DMS79 treated with DMSO at 0.1 percent for 48 hours (cell line): ENCODE data around the gene RBMS3.
"Not testable (repeated sequence)": the region's sequence is repeated elsewhere in the genome, so short reads cannot be mapped to it uniquely, and the experiment has no call there.

ENCODE experiments used
- DNase-seq: peaks from one replicate; lab custom pipeline; 2025; lab: John Stamatoyannopoulos, UW

RBMS3 gene

DNA sequence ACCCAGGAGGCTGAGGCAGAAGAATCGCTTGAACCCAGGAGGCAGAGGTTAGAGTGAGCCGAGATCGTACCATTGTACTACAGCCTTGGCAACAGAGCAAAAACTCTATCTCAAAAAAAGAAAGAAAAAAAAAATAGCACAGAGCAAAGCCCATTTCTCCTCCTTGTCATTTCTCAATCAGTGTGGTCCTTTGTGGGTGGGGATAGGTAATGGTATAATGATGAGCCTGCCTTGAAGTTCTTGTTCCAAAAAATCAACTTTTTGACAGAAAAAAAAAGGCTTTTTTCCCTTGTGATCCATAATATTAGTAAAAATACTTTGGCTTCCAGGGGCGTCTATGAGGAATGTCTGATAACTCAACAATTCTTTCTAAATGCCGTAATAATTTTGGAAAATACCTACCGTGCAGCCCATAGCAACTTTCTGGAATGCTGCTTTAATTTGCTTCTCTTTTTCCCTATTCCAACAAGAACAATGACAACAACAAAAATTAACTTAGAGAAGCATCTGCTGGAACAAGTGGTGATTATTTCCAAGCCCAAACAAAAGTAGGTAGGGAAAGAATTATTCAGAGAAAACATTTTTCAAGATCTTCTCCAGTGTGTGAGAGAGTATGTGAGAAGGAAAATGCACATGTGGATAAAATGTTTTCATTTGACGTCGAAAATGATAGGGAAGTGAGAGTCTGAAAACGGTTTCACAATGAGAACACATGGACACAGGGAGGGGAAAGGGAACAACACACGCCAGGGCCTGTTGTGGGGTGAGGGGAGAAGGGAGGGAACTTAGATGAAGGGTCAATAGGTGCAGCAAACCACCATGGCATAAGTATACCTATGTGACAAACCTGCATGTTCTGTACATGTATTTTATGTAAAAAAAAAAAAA is 337.8 kb downstream of the RBMS3 start:
- no peak for DNase-seq

DNA sequence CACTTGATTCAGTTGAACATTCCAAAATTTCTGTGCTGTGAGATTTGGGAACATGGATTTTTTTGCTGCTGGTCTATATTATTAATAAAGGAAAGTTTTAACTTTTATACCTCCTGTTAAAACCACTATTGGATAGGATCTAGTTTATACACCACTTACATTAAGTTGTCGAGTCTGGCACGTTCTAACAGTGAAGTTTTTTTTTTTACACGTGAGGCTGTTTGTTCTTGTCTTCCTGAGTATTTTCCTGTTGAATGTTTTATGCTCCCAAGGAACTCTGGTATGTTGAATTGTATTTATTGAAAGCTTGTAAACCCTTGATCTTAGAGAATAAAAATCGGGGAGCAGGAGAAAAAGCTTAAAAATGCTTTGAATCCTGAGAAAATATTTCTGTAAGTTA is 338.8 kb downstream of the RBMS3 start:
- DNase-seq: no peak

DNA sequence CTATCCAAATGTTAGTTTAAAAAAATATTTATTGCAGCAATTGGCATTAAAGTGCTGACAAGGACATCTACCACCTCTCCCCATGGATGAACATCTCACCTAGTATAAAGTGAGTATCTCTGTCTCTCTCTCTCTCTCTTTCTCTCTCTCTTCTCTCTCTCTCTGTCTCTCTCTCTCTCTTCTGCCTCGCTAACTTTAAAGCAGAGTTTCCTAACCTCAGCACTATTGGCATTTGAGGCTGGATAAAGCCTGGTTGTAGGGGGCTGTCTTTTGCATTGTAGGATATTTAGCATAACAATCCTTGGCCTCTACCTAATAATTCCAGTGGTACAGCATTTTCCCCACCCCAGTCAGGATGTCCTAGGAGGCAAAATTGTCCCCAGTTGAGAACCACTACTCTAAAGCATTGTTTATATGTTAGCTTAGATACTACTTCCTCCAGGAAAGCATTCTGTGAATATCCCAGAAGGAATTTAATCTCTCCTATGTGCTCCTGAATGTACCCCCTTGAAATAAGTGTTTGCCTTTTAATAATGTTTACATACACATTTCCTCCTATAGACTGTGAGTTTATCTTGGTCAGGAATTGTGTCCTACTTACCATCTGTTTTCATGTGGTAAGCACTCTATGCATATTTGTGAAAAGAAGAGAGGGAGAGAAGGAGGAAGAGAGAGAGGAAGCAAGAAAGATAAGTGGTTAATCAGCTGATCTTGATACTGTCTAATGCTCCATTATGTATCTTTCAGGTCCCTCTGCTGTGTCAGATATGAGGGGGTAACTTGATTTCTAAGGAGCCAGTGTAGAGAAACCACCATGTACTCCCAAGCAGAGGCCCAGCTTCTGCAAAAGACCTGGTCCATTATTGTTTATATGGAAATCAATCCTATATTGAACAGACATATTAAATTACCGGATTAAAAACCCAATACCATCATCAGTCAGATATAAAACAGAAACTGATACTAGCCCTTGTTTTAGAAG is 346.6 kb downstream of the RBMS3 start:
- no peak for DNase-seq

DNA sequence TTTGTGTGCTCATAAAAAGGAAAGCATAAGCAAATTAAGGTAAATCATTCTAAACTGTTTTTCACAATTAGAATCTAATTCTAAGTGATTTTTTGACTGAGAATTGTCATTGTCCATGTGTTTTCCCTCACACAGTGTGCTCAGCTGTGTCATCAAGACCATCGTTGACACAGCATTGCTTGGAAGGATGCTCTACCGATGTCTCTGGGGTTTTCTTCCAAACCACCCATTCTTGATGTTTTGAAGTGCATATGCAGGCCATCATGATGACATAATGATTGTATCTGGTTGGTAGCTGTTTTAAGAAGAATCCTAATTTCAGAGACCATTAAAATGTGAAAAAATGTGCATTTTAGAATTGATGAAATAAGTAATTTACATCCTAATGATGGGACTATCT is 347.9 kb downstream of the RBMS3 start:
- no peak for DNase-seq

DNA sequence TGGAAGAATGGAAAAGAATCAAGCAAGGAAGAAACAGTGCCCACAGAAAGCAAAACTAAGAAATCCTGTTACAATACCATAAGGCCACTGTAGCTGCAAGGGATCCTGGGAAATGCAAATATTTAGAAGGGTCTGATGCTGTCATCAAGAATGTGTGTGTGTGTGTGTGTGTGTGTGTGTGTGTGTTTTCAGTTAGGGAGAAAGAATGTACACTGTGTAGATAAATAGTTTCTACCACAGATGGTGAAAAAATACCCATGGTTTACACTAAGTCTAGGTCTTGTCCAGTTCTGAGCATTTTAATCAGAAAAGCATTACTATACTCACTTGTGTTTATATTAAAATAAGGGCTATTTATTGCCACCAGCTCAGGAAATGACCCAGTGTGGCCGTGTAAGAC is 355.0 kb downstream of the RBMS3 start:
- no peak for DNase-seq

DNA sequence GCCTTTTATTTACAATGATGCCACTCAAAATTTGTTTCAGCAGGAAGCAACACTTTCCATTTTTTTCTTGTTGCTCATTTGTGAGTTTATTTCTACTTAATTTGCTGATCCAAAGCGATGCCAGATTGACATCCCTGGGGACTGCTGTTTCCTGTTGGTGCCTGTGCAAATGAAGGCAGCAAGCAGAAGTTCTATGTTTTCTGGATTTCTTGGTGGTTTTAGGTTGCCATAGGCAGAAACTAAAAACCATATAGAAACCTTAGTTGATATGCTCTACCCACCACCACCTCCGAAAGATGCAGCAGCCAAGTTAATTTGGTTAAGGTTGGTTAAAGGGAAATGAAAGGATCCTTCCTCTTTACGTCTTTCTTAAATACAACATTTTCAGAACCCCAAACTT is 356.2 kb downstream of the RBMS3 start:
- DNase-seq: no peak

DNA sequence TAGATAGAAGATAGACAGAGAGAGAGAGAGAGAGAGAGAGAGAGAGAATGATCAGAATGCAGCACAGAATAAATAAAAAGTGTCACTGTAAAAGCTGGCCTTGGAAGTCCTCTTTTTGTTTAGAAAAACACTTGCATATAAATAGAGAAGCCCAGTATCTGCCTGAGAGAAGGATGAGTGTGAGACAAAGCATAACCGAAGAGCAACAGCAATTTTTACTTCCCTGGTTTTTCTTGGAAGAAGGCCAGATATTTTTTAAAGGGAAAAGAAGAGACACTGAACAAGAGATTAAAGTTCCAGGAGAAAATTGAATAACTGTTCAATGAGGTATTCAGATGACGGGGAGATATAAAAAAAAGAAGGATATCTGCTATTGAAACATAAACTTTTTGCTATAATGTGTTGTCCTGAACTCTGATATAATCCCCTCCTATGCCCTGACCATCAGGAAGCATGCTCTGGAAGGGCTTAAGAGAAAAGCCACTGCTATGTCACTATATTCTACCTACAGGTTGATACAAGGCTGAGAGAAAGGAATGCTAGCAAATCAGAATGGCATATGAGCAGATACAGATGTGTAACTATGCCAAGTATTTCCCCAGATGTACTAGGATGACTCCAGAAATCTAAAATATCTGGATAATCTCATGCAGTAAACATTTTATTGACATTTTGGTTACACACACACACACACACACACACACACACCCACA is 358.9 kb downstream of the RBMS3 start:
- no peak for DNase-seq

DNA sequence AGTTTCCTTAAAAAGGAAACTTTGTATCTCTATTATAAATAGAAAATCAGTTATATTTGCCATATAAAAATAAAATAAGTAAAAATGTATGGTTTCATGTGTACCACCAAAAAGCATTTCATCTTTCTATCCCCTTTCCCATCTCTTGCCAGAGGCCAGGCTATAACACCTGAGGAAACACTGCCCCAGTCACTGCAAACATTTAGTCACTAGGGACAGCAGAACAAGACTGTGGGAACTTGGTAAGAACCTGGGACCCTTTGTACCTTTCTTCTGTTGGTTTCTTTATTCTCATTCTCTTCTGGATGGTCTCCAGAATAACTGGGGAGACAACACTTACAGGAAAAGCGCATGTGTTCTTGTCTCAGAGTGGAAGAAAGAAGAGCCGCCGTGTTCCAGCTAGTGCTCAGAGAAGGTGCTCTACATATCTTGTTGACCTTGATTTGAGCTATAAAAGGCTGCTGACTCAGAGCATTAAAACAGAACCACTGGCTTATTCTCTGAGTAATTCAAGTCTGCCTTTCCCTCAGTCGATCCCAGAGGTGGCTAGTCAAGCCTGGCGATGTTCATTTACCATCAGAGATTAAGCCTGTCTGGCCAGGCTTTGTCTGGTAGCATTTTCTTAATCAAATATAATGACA is 361.6 kb downstream of the RBMS3 start:
- no peak for DNase-seq

DNA sequence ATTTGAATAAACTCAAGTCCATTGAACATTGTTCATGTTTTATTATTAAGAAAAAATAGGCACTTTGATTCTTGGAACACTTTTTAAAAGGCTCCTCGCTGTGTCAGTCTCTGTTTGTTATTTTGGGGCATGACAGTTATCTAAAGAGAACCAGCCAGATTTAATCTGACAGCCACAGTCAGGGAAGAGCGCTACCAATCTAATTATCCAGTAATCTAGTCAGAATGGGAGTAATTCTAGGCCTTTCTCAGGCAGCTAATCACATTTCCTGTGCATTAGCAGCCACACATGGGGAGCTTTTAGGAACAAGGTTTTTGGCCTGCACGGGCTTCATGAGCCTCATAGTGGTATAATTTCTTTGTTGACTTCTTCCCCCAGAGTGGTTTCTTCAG is 362.2 kb downstream of the RBMS3 start:
- no peak for DNase-seq

DNA sequence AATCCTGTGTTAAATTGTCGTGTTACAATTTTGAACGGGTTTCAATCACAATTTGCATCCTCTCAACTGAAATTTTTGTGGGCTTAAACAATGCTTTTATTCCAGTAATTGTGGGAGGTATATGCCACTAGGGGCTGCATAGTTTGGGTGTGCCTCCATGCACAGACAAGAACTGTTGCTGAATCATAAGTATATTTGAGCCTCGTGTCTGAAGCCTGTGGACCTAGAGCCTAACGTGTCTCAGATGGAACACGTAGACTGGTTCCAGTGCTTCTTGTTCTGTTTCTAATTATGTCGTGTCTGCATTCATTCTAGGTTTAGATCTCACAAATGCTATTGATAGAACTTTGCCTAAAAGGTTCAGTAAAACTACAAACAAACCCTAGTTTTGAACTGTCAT is 363.4 kb downstream of the RBMS3 start:
- DNase-seq: no peak

DNA sequence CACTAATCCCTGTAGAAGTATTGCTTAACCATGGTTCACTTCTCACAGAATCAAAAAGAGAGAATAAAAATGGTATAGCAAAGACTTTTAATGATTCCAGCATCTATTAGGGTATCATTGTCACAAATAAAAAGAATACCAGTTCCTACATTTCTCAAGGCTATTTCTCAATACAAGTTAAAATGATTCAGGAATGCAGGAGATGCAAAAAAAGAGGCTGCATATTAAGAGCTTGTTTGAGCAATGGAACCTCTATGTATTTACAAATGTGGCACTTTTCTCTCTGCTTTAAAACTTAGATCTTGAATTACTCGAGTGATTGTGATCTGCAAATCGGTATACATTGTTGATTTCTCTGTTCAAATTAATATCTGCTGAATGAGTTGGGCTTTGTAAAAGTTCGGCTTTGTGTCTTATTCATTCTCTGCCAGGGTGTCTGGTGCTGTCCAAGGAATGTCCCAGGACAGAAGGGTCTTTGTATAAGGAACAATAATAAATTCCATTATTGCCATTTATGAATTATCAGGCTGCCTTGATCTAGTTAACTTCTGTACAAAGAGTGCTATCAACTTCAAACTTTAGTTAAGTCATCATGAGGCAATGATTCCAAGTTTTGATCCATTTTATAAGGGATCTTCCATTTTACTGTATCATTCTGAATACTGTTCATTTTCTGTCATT is 364.2 kb downstream of the RBMS3 start:
- DNase-seq: no peak

DNA sequence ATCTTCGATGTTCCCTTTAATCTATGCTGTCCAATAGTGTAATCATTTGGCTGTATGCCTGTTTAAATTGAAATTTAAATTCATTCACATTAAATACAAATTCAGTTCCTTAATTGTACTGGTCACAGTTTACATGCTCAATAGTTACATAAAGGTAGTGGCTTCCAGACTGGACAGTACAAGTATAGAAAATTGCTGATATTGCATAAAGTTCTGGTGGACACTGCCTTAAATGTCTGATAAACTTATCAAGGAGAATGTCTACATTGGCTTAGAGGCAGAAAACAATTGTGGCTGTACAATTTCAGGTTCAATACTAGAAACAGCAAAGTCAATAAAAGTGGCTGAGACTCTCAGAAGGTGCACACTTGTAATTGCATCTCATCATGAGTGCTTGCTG is 365.2 kb downstream of the RBMS3 start:
- peak; percentile 58 for DNase-seq

DNA sequence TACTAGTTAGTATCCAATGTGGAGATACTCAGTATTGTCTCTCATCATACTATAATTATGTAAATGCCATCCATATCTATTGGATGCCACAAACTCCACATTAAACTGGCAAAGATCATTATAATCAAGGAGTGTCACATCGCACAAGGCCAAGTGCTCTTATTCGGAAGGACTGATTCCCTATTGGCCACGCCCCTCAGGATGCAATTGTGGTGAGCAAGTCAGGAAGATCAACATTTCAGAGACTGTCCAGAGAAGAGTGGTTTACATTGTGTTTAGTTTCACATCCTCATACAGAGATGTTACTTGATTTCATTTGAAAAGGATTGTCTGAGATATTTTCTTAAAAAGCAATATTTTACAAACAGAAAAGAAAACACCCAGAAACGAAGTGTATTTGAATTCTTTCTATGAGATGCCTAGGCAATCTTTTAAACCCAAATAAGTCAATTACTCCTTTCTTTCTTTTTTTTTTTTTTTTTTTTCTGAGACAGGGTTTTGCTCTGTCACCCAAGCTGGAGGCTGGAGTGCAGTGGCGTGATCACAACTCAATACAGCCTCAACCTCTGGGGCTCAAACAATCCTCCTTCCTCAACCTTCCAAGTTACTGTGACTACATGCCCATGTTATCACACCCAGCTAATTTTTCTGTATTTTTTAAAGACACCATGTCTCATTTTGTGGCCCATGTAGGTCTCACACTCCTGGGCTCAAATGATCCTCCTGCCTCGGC is 369.1 kb downstream of the RBMS3 start:
- DNase-seq: no peak

DNA sequence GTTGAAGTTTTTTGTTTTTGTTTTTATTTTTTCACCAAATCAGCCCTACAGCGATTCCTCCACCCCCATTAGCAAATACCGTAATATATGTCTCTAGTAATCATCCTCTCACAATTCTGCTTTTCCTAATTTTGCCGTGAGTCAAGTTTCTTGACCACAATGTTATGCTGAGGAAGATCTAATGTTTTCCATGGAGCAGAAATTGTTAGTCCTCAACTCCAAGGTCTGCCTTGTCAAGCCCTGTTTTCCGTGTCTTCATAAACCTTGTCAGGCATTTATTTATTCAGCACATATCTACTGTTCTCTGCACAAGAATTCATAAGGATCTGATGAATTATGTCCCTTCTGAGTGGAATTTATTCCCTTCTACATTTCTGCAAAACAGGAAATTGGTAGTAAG is 372.8 kb downstream of the RBMS3 start:
- DNase-seq: no peak

DNA sequence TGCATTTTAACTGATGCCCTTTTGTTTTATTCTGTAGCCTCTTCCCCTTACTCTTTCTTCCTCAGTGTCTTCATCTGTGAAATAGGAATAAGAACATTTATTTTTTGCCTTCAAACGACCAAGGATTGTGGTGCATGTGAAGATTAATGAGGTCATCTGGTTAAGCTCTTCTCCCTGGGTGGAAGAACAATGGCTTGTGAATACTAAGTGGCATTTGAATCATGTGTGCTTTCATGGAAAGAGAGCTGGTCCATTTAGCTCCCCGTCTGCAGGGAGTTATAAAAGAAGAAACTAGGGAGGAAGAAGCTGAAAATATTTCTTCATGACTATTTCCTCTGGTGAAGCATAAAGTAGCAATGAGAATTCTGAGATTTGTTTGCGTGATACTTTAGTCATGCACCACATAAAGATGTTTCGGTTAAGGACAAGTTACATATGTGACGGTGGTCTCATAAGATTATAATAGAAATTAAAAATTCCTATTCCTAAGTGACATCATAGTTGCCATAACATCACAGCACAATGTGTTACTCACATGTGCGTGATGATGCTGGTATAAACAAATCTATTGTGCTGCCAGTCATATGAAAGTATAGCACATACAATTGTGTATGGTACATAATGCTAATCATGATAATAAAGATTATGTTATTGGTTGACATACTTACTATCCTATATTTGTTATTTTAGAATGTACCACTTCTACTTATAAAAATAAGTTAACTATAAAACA is 374.3 kb downstream of the RBMS3 start:
- DNase-seq: no peak

DNA sequence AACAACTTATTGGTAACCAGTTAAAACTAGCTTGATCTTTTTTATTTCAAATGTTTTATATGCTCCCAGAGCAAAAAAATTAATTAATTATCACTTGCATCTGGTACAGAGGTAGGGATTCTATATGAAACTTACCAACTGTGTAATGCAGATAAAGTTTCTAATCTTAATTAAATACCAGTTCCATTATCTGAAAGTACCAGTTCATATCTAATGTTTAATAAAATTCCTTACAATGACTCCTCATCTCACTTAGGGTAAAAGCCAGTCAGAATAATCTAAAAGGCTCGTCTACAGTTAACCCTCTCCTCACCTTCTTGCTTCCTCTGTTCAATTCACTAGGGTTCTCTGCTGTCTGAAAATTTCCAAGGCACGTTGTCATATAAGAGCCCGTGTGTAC is 384.8 kb downstream of the RBMS3 start:
- no peak for DNase-seq

DNA sequence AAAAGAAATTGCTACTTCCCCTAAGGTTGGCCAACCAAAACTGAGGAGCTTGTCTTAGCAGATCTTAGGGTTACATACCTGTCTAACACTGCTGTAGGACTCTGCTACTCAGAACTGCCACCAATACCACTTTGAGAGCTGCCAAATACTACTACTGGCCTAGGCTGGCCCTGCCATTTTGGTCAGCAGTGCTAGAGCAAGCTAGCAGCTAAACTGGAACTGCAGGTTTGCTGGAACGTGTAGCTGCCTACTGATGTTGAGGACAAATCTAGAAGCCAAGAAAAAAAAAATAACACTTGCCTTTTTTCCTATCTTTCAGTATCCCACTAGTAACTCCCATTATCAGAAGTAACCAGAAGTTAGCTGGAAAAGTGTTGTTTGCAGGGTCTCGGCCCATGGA is 387.4 kb downstream of the RBMS3 start:
- no peak for DNase-seq

DNA sequence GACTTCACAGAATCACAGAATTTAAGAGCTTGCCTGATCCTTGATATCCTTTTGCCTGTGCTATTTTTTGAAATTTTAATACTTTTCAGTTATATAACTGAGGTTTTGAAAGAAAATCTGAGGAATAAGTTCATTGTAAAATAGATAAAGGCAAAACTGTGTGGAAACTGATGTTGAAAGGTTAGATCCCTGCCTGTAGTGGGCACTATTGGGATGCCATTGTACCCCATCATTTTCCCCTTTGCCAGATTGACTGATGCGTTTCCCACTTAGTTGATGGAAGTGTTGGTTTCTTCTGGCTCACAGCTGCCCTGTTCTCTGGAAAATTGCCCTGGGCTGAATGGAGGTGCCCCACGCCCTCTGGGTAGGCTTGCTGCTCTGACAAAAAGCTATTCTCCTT is 387.9 kb downstream of the RBMS3 start:
- DNase-seq: no peak

DNA sequence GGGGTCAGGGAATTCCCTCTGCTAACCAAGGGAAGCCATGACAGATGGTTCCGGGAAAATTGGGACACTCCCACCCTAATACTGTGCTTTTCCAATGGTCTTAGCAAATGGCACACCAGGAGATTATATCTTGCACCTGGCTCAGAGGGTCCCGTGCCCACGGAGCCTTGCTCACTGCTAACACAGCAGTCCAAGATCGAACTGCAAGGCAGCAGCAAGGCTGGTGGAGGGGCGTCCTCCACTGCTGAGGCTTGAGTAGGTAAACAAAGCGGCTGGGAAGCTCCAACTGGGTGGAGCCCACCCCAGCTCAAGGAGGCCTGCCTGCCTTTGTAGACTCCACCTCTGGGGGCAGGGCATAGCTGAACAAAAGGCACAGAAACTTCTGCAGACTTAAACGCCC is 389.6 kb downstream of the RBMS3 start:
- not testable (repeated sequence) for DNase-seq

DNA sequence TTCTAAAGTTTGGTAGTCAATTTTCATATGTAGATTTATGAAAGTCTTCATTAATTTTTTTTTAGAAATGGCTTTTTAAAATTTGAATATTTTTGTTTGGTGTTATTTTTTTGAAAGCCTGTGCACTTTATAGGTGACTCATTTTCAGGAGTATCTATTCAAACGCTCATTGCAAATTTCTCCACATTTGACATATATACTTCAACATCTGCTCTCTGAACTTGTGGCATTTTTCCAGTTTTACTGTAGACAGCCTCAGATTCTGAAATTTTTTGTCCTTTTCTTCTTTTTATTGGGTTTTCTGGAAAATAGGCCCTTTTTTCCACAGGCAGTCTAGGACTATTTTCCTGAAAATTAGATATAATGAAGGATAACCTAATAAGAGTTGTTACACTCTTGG is 396.6 kb downstream of the RBMS3 start:
- no peak for DNase-seq
